Renal pelvis (tissue), 3 donors: Measurements from ENCODE around the gene C3. TPM values are rescaled to one million over a fixed set of nuclear protein-coding genes. Genes with fewer than 3 reads are reported as not detected.

Experiments
- polyA plus RNA-seq, 3 donors: library from polyadenylated mRNA; unstranded; fragments of 120-200 nt; gene quantifications; one replicate each; pipeline ENCODE4 v1.2.1, GENCODE V29; 2013; ENCODE audit not compliant: insufficient read length in 3 of 3

C3 gene
- polyA plus RNA-seq, 3 donors: 20.1 to 23.3 (median 21.2) TPM

Other genes with a start within 250 kb of the C3 start
- gene DENND1C, start 238.9 kb downstream of the C3 start, polyA plus RNA-seq: 10 to 100 TPM; 41.8 to 47.0 (median 45.2) TPM
- 10 to 100 TPM; 35.2 to 37.0 (median 36.7) TPM for gene TUBB4A, start 218.3 kb downstream of the C3 start, polyA plus RNA-seq
- gene TNFSF9, start 189.6 kb downstream of the C3 start, polyA plus RNA-seq: under 1 TPM in 2 of 3 donors, not detected in 1; 0.21 to 0.55 TPM
- gene CD70, start 129.5 kb downstream of the C3 start, polyA plus RNA-seq: under 1 TPM in 1 of 3 donors, not detected in 2; 0.26 TPM
- under 1 TPM; 0.03 to 0.08 (median 0.06) TPM for gene TNFSF14, start 50.5 kb downstream of the C3 start, polyA plus RNA-seq
- gene GPR108, start 16.9 kb upstream of the C3 start, polyA plus RNA-seq: 10 to 100 TPM; 67.3 to 90.0 (median 68.0) TPM
- gene TRIP10, start 19.0 kb upstream of the C3 start, polyA plus RNA-seq: 10 to 100 TPM; 51.7 to 71.8 (median 58.3) TPM
- 10 to 100 TPM in 2 of 3 donors, 1 to 10 TPM in 1; 5.7 to 10.1 (median 10.0) TPM for gene SH2D3A, start 46.8 kb upstream of the C3 start, polyA plus RNA-seq
- 1 to 10 TPM; 1.8 to 2.1 (median 1.9) TPM for gene VAV1, start 52.1 kb upstream of the C3 start, polyA plus RNA-seq
- gene ADGRE1, start 166.9 kb upstream of the C3 start, polyA plus RNA-seq: under 1 TPM in 1 of 3 donors, not detected in 2; 0.16 TPM